ENCODE measurements around the gene CNTNAP1. TPM values are rescaled to one million over a fixed set of nuclear protein-coding genes. Genes with fewer than 3 reads are reported as not detected.

Gene CNTNAP1
- total RNA-seq, 2 experiments from 2014 or later: 1.2 to 1.4 TPM

GRCh38 chr17:42687707-42688320, 5.5 kb downstream of the CNTNAP1 start:
- H3K27ac Mint-ChIP-seq: no peak overlapping the region
- H3K4me3 Mint-ChIP-seq: no peak overlapping the region
- H3K27me3 Mint-ChIP-seq: peaks cover 22% of the 10 kb centered on the region
- CTCF ChIA-PET: no interaction called here
- ATAC-seq: no peak
- no peaks in the 10 kb centered on the region for H3K9me3 Mint-ChIP-seq (ENCODE audit: low read depth)
- no peak for DNase-seq
- peaks cover 2% of the 10 kb centered on the region for H3K36me3 Mint-ChIP-seq (ENCODE audit: low read depth)
- POLR2A ChIA-PET: no interaction called here
- intact Hi-C loops (cut with DNase I, micrococcal nuclease): no loop called here
- peaks cover 7% of the 10 kb centered on the region for H3K4me1 Mint-ChIP-seq

DNA sequence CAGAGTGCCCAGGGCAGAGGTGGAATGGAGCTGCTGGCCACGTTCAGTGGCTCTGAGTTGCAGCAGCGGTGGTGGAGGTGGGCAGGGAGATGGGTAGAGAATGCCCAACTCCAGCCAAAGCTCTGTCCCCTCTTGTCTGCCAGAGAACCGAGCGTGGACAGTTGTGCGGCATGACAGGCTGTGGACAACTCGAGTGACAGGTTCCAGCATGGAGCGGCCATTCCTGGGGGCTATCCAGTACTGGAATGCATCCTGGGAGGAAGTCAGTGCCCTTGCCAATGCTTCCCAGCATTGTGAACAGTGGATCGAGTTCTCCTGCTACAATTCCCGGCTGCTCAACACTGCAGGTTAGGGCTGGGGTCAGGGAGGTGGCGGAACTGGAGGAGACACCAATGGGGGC, 8.3 kb downstream of the CNTNAP1 start:
- H3K9me3 Mint-ChIP-seq (ENCODE audit: low read depth): no peaks in the 10 kb centered on the region
- H3K27me3 Mint-ChIP-seq: no peaks in the 10 kb centered on the region
- no peak overlapping the region for H3K27ac Mint-ChIP-seq
- ATAC-seq (no peak), DNase-seq (no peak)
- no peak overlapping the region for H3K4me3 Mint-ChIP-seq
- ChIA-PET POLR2A (no interaction called here), CTCF (no interaction called here)
- H3K4me1 Mint-ChIP-seq: no peaks in the 10 kb centered on the region
- intact Hi-C loops (cut with DNase I, micrococcal nuclease): no loop called here
- H3K36me3 Mint-ChIP-seq (ENCODE audit: low read depth): no peaks in the 10 kb centered on the region

- POLR2A ChIA-PET: no interaction called here
- intact Hi-C loops (cut with DNase I, micrococcal nuclease): no loop called here
- CTCF ChIA-PET: no interaction called here
- Mint-ChIP-seq H3K9me3 (ENCODE audit: low read depth) (no peaks in the 10 kb centered on the region), H3K27me3 (no peaks in the 10 kb centered on the region), H3K4me3 (no peak overlapping the region), H3K36me3 (ENCODE audit: low read depth) (no peaks in the 10 kb centered on the region), H3K27ac (no peak overlapping the region), H3K4me1 (no peaks in the 10 kb centered on the region)
- DNase-seq: no peak
- no peak for ATAC-seq
Measured at GRCh38 chr17:42691021-42691545, 8.8 kb downstream of the CNTNAP1 start.

DNA sequence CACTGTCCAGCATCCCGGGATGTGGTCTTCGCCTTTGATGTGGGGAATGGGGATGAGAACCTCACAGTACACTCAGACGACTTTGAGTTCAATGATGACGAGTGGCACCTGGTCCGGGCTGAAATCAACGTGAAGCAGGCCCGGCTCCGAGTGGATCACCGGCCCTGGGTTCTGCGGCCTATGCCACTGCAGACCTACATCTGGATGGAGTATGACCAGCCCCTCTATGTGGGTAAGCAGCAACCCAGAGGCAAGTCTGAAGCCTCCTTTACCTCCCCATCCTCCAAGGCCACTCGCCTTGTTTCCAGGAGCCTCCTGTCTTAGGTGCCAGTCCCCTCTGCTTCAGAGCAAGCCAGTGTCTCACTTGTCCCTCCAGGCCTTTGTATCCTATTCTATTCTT, 10.2 kb downstream of the CNTNAP1 start:
- CTCF ChIA-PET: interaction anchor here (1.8 kb wide), 1 partner anchor 9 kb away, joined by 5 read pairs; no protein-coding TSS in a partner anchor
- H3K4me3 Mint-ChIP-seq: no peak overlapping the region

GRCh38 chr17:42694524-42694923, 12.2 kb downstream of the CNTNAP1 start:
- no peaks in the 10 kb centered on the region for H3K9me3 Mint-ChIP-seq (ENCODE audit: low read depth)

More for the DNA sequence above, 10.2 kb downstream of the CNTNAP1 start:
- Mint-ChIP-seq H3K27ac (no peak overlapping the region), H3K27me3 (no peaks in the 10 kb centered on the region), H3K4me1 (no peaks in the 10 kb centered on the region), H3K36me3 (ENCODE audit: low read depth) (no peaks in the 10 kb centered on the region), H3K9me3 (ENCODE audit: low read depth) (no peaks in the 10 kb centered on the region)
- ATAC-seq (no peak), DNase-seq (no peak)
- POLR2A ChIA-PET: no interaction called here
- intact Hi-C loops (cut with DNase I, micrococcal nuclease): no loop called here

DNA sequence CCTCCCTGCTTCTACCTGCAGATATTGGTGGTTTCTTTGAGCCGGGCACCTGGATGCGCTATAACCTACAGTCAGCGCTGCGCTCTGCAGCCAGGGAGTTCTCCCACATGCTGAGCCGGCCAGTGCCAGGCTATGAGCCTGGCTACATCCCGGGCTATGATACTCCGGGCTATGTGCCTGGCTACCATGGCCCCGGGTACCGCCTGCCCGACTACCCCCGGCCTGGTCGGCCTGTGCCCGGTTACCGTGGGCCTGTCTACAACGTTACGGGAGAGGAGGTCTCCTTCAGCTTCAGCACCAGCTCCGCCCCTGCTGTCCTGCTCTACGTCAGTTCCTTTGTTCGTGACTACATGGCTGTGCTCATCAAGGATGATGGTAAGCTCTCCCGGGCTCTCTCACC, 13.2 kb downstream of the CNTNAP1 start:
- DNase-seq: no peak
- CTCF ChIA-PET: interaction anchor here (1.0 to 1.2 kb wide), 2 partner anchors 15 to 17 kb away, joined by 3 read pairs; no protein-coding TSS in a partner anchor
- peaks cover under 1% of the 10 kb centered on the region for H3K36me3 Mint-ChIP-seq (ENCODE audit: low read depth)
- no peak overlapping the region for H3K4me3 Mint-ChIP-seq
- no peaks in the 10 kb centered on the region for H3K4me1 Mint-ChIP-seq
- intact Hi-C loops (cut with DNase I, micrococcal nuclease): no loop called here
- H3K27me3 Mint-ChIP-seq: no peaks in the 10 kb centered on the region
- H3K27ac Mint-ChIP-seq: no peak overlapping the region
- POLR2A ChIA-PET: interaction anchor here (0.6 kb wide), 1 partner anchor 73 kb away, joined by 7 read pairs; no protein-coding TSS in a partner anchor
- ATAC-seq: no peak
- no peaks in the 10 kb centered on the region for H3K9me3 Mint-ChIP-seq (ENCODE audit: low read depth)

More at GRCh38 chr17:42694524-42694923, 12.2 kb downstream of the CNTNAP1 start:
- ATAC-seq (no peak), DNase-seq (no peak)
- H3K27ac Mint-ChIP-seq: no peak overlapping the region
- H3K36me3 Mint-ChIP-seq (ENCODE audit: low read depth): no peaks in the 10 kb centered on the region
- no peaks in the 10 kb centered on the region for H3K27me3 Mint-ChIP-seq
- H3K4me1 Mint-ChIP-seq: no peaks in the 10 kb centered on the region
- CTCF ChIA-PET: interaction anchor here (1.8 kb wide), 1 partner anchor 11 kb away, joined by 5 read pairs; no protein-coding TSS in a partner anchor
- intact Hi-C loops (cut with DNase I, micrococcal nuclease): no loop called here
- no peak overlapping the region for H3K4me3 Mint-ChIP-seq
- POLR2A ChIA-PET: no interaction called here

- no peak overlapping the region for H3K4me3 Mint-ChIP-seq
- CTCF ChIA-PET: interaction anchor here (0.7 kb wide), 1 partner anchor 13 kb away, joined by 3 read pairs; no protein-coding TSS in a partner anchor
Measured at GRCh38 chr17:42697108-42697811, 14.9 kb downstream of the CNTNAP1 start.

GRCh38 chr17:42698736-42699414, 16.5 kb downstream of the CNTNAP1 start:
- no peak overlapping the region for H3K27ac Mint-ChIP-seq
- intact Hi-C loops (cut with DNase I, micrococcal nuclease): no loop called here
- ChIA-PET CTCF (interaction anchor here (0.7 to 1.1 kb wide), 3 partner anchors 13 to 30 kb away, joined by 4 read pairs; no protein-coding TSS in a partner anchor), POLR2A (interaction anchor here (0.9 kb wide), 1 partner anchor 19 kb away, joined by 3 read pairs; no protein-coding TSS in a partner anchor)
- peaks cover 19% of the 10 kb centered on the region for H3K36me3 Mint-ChIP-seq (ENCODE audit: low read depth)
- DNase-seq (no peak), ATAC-seq (no peak)
- H3K27me3 Mint-ChIP-seq: no peaks in the 10 kb centered on the region
- no peak overlapping the region for H3K4me3 Mint-ChIP-seq
- no peaks in the 10 kb centered on the region for H3K4me1 Mint-ChIP-seq
- H3K9me3 Mint-ChIP-seq (ENCODE audit: low read depth): no peaks in the 10 kb centered on the region

More at GRCh38 chr17:42697108-42697811, 14.9 kb downstream of the CNTNAP1 start:
- DNase-seq: no peak
- Mint-ChIP-seq H3K9me3 (ENCODE audit: low read depth) (no peaks in the 10 kb centered on the region), H3K27me3 (no peaks in the 10 kb centered on the region), H3K36me3 (ENCODE audit: low read depth) (peaks cover 7% of the 10 kb centered on the region), H3K4me1 (no peaks in the 10 kb centered on the region), H3K27ac (no peak overlapping the region)
- POLR2A ChIA-PET: no interaction called here
- ATAC-seq: no peak
- intact Hi-C loops (cut with DNase I, micrococcal nuclease): no loop called here

GRCh38 chr17:42699415-42699740, 17.0 kb downstream of the CNTNAP1 start:
- peaks cover 23% of the 10 kb centered on the region for H3K36me3 Mint-ChIP-seq (ENCODE audit: low read depth)
- CTCF ChIA-PET: interaction anchor here (0.7 to 1.1 kb wide), 2 partner anchors 18 to 27 kb away, joined by 3 to 4 read pairs; no protein-coding TSS in a partner anchor
- no peaks in the 10 kb centered on the region for H3K9me3 Mint-ChIP-seq (ENCODE audit: low read depth)
- peaks cover 1% of the 10 kb centered on the region for H3K4me1 Mint-ChIP-seq
- no peaks in the 10 kb centered on the region for H3K27me3 Mint-ChIP-seq
- intact Hi-C loops (cut with DNase I, micrococcal nuclease): no loop called here
- H3K27ac Mint-ChIP-seq: no peak overlapping the region
- DNase-seq: no peak
- H3K4me3 Mint-ChIP-seq: no peak overlapping the region
- ATAC-seq: no peak
- POLR2A ChIA-PET: no interaction called here

GRCh38 chr17:42700586-42701289, 18.4 kb downstream of the CNTNAP1 start:
- H3K9me3 Mint-ChIP-seq (ENCODE audit: low read depth): no peaks in the 10 kb centered on the region
- DNase-seq: no peak
- ChIA-PET CTCF (interaction anchor here (1.1 kb wide), 1 partner anchor 20 kb away, joined by 3 read pairs; no protein-coding TSS in a partner anchor), POLR2A (no interaction called here)
- ATAC-seq: no peak
- no peak overlapping the region for H3K4me3 Mint-ChIP-seq
- H3K4me1 Mint-ChIP-seq: peaks cover 11% of the 10 kb centered on the region
- no peak overlapping the region for H3K27ac Mint-ChIP-seq
- peaks cover 32% of the 10 kb centered on the region for H3K36me3 Mint-ChIP-seq (ENCODE audit: low read depth)
- intact Hi-C loops (cut with DNase I, micrococcal nuclease): no loop called here
- no peaks in the 10 kb centered on the region for H3K27me3 Mint-ChIP-seq

DNA sequence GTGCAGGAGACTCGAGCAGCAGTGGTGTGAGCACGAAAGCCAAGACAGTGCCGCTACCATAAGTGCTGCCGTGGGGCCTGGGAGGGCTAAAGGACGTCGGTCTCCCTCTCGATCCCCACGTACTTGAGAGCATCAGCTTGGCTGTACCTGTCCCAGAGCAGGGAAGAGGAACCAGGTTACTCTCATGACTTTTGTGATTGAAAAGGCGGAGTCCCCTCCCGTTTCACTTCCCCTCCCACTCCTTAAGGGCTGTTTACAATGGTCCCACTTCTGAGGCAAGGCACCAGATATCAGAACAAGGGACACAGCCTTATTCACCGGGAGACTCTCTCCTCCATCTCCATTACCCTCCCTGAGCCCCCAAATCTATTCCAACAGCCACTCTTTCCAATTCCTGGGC, 20.1 kb downstream of the CNTNAP1 start:
- H3K27ac Mint-ChIP-seq: no peak overlapping the region
- H3K27me3 Mint-ChIP-seq: no peaks in the 10 kb centered on the region
- no peak for DNase-seq
- ChIA-PET POLR2A (no interaction called here), CTCF (no interaction called here)
- H3K4me3 Mint-ChIP-seq: no peak overlapping the region
- peaks cover 24% of the 10 kb centered on the region for H3K4me1 Mint-ChIP-seq
- ATAC-seq: no peak
- peaks cover 45% of the 10 kb centered on the region for H3K36me3 Mint-ChIP-seq (ENCODE audit: low read depth)
- intact Hi-C loops (cut with DNase I, micrococcal nuclease): no loop called here
- no peaks in the 10 kb centered on the region for H3K9me3 Mint-ChIP-seq (ENCODE audit: low read depth)

All from activated CD4-positive, alpha-beta T cell treated with anti-CD3 and anti-CD28 coated beads for 36 hours (primary cell).